Natural killer cell treated with Interleukin-12 subunit alpha and Interleukin-12 subunit beta and Interleukin-15 and Interleukin-18, amount 100 ng/mL, for 72 hours (primary cell): Measurements from ENCODE around the gene PLD6. TPM values are rescaled to one million over a fixed set of nuclear protein-coding genes. Genes with fewer than 3 reads are reported as not detected.

Experiments used
- ATAC-seq, 2 donors: fragments of 150-1000 bp; cut with Tn5 transposase in 1 of 2; sonication (Bioruptor Pico), chemical (Tn5 transposase) in 1 of 2; 2 replicates each; pipeline ENCODE4 v1.10.0; 2021
- DNase-seq: peaks from one replicate; pipeline ENCODE4 v3.0.0; 2022; ENCODE audit warnings: low spot score
- H3K27ac Mint-ChIP-seq, 2 donors: 1 replicate in 1 of 2; 2 replicates in 1 of 2; pipeline ENCODE4 v1.8.0; 2022; ENCODE audit warnings: mixed read lengths in 2 of 2, mild to moderate bottlenecking in 1 of 2, moderate library complexity in 1 of 2
- H3K27me3 Mint-ChIP-seq, 2 donors: 1 replicate in 1 of 2; 2 replicates in 1 of 2; pipeline ENCODE4 v1.8.0; 2022; ENCODE audit warnings: mixed read lengths in 2 of 2
- H3K36me3 Mint-ChIP-seq: one replicate; pipeline ENCODE4 v1.8.0; 2022; ENCODE audit warnings: mixed read lengths
- H3K4me1 Mint-ChIP-seq, 2 donors: 1 replicate in 1 of 2; 2 replicates in 1 of 2; pipeline ENCODE4 v1.8.0; 2022; ENCODE audit warnings: low read depth in 2 of 2, mixed read lengths in 2 of 2, mild to moderate bottlenecking in 1 of 2
- H3K4me3 Mint-ChIP-seq: one replicate; pipeline ENCODE4 v1.8.0; 2022; ENCODE audit warnings: mixed read lengths
- H3K9me3 Mint-ChIP-seq: 2 replicates; pipeline ENCODE4 v1.8.0; 2022; ENCODE audit warnings: mixed read lengths
- total RNA-seq, 2 donors: library from RNA; stranded (reverse); gene quantifications; one replicate each; pipeline ENCODE4 v1.2.3, GENCODE V29; 2022

The PLD6 gene
- total RNA-seq, 2 donors from 2014 or later: 3.4 to 18.2 TPM

DNA sequence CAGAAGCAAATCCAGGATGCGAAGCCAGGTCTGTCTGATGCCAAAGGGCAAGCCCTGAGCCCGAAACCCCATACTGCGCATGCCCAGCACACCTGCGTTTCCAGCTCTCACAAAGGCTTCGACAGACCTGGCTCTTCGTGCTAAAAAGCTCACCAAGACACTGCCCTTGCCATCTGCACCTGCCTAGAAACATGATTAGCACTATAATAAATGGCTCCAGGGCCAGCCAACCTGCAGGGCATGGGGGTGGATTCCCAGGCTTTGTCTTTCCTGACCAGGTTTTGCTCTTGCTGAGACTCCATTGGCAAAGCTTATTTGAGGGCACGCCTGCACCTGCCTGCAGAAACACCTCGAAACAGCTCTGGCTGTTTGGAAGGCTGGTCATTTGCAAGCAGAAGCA lies 14.4 kb upstream of the PLD6 start:
- H3K9me3 Mint-ChIP-seq: no peaks in the 10 kb centered on the region
- DNase-seq (no peak), ATAC-seq (no peak)
- H3K4me3 Mint-ChIP-seq: no peak overlapping the region
- H3K4me1 Mint-ChIP-seq: peaks cover 0 to 3% of the 10 kb centered on the region in 2 donors
- H3K27ac Mint-ChIP-seq: no peak overlapping the region
- H3K27me3 Mint-ChIP-seq: no peaks in the 10 kb centered on the region
- H3K36me3 Mint-ChIP-seq: peaks cover 16% of the 10 kb centered on the region

- Mint-ChIP-seq H3K36me3 (peaks cover 11% of the 10 kb centered on the region), H3K27ac (no peak overlapping the region), H3K4me3 (no peak overlapping the region), H3K4me1 (no peaks in the 10 kb centered on the region), H3K27me3 (no peaks in the 10 kb centered on the region), H3K9me3 (no peaks in the 10 kb centered on the region)
- DNase-seq: no peak
- ATAC-seq: no peak
Measured at GRCh38 chr17:17217995-17218394, 11.9 kb upstream of the PLD6 start.

GRCh38 chr17:17216776-17217175 lies 10.6 kb upstream of the PLD6 start:
- H3K9me3 Mint-ChIP-seq: no peaks in the 10 kb centered on the region
- no peak for DNase-seq
- H3K4me3 Mint-ChIP-seq: no peak overlapping the region
- peak in 1 of 2 donors; percentile 21 for ATAC-seq
- no peaks in the 10 kb centered on the region for H3K4me1 Mint-ChIP-seq
- H3K27me3 Mint-ChIP-seq: no peaks in the 10 kb centered on the region
- no peak overlapping the region for H3K27ac Mint-ChIP-seq
- H3K36me3 Mint-ChIP-seq: peaks cover 11% of the 10 kb centered on the region

DNA sequence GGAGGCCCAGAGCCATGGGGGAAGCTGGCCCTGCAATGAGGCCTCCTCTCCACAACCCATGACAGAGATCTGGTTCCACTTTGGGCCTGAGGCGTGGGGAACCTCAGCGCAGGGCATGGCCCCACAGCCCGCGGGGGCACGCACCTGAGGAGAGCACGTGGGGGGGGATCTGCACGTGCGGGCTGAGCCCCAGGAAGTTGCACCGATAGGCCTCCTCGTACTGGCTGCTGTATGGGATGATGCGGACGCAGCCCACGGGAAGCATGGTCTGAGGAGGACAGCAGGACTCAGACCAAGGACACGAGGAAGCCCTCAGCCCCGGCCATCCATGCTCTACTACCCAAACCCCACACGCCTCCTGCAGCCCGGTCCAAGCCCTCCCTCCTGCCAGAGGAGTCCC lies 10.1 kb upstream of the PLD6 start:
- no peaks in the 10 kb centered on the region for H3K27me3 Mint-ChIP-seq
- no peaks in the 10 kb centered on the region for H3K4me1 Mint-ChIP-seq
- H3K36me3 Mint-ChIP-seq: peaks cover 11% of the 10 kb centered on the region
- DNase-seq: no peak
- H3K4me3 Mint-ChIP-seq: no peak overlapping the region
- peak in 1 of 2 donors; percentile 48 for ATAC-seq
- H3K27ac Mint-ChIP-seq: no peak overlapping the region
- H3K9me3 Mint-ChIP-seq: no peaks in the 10 kb centered on the region

GRCh38 chr17:17215575-17215974 lies 9.4 kb upstream of the PLD6 start:
- Mint-ChIP-seq H3K9me3 (no peaks in the 10 kb centered on the region), H3K27ac (no peak overlapping the region), H3K27me3 (no peaks in the 10 kb centered on the region), H3K36me3 (peaks cover 11% of the 10 kb centered on the region), H3K4me1 (no peaks in the 10 kb centered on the region), H3K4me3 (no peak overlapping the region)
- no peak for DNase-seq
- no peak for ATAC-seq

DNA sequence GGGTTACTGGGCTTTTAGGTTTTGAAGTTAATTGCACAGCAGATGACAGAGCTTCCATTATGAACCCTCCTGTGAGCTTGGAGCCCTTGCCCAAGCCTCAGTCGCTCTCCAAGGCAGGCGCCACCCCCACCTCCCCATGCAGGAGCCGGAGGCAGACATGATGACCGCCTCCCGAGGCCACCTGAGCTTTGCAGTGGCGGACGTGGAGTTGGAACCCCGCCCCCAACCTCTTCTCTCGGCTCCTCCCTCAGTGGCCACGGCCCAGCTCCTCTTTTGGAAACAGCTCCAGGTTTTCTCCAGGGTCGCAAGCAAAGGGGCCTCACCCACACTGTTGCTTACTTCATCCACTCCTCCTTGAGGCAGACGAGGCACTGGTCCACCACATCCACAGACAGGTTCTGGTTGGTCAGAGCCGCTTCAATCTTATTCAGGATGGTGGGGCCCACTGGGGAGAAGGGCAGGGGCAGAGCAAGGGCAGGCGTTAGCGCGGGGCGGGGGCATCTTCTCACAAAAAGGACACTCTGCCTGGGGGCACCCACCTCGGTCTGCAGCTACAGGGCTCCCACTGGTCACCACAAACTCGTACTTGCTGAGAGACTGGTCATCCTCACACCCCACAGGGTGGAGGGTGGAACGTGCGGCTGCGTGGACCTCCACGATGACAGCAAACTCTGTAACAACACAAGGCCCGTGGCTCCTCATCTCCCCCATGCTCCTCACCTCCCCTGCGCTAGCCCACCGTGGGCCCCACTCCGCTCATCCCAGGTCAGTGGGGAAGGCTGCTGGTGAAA lies 8.7 kb upstream of the PLD6 start:
- Mint-ChIP-seq H3K9me3 (no peaks in the 10 kb centered on the region), H3K36me3 (peaks cover 11% of the 10 kb centered on the region), H3K4me3 (no peak overlapping the region), H3K27ac (no peak overlapping the region), H3K4me1 (no peaks in the 10 kb centered on the region), H3K27me3 (no peaks in the 10 kb centered on the region)
- no peak for DNase-seq
- no peak for ATAC-seq

- H3K27me3 Mint-ChIP-seq: no peaks in the 10 kb centered on the region
- no peak for ATAC-seq
- peaks cover 11% of the 10 kb centered on the region for H3K36me3 Mint-ChIP-seq
- no peak for DNase-seq
- H3K9me3 Mint-ChIP-seq: no peaks in the 10 kb centered on the region
- no peak overlapping the region for H3K4me3 Mint-ChIP-seq
- no peak overlapping the region for H3K27ac Mint-ChIP-seq
- H3K4me1 Mint-ChIP-seq: no peaks in the 10 kb centered on the region
Measured at GRCh38 chr17:17213775-17214174, 7.6 kb upstream of the PLD6 start.

DNA sequence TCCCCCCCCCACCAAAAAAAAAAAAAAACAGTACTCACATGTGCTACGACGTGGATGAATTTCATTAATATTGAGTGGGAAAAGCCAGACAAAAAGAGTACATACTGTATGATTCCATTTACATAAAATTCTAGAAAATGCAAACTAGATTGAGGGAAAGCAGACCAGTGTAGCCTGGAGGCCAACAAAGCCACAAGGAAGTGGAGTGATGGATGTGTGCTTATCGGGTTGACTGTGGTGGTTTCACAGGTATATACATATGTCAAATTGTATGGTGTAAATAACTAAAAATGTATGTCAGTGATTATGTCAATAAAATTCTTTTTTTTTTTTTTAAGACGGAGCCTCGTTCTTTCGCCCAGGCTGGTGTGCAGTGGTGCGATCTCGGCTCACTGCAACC lies 1.9 kb upstream of the PLD6 start:
- H3K27ac Mint-ChIP-seq: no peak overlapping the region
- no peak for DNase-seq

DNA sequence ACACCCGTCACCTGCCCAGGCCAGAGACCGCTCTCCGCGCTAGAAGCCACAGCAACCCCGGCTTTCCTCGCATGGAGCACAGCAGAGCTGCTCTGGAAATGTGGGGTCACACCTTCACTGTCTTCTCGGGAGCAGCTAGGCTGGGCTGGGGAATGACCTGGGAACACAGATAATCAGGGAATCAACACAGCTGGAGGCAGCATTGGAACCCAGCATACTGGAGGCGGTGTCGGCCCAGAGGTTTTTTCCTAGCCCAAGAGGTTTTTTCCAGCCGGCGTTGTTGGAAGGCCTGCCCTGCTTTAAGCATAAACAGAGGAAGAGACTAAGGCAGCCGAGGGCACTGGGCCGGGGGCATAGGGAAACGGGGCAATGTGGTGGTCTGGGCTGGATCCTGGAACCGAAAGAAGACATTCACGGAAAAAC lies 791 bp upstream of the PLD6 start:
- Mint-ChIP-seq H3K27ac (no peak overlapping the region), H3K36me3 (no peaks in the 10 kb centered on the region), H3K4me3 (peak overlapping the region; percentile 32), H3K9me3 (no peaks in the 10 kb centered on the region), H3K27me3 (no peaks in the 10 kb centered on the region), H3K4me1 (peaks cover 20 to 29% of the 10 kb centered on the region in 2 donors)
- no peak for DNase-seq
- ATAC-seq: no peak

More for the DNA sequence above, 1.9 kb upstream of the PLD6 start:
- Mint-ChIP-seq H3K4me3 (no peak overlapping the region), H3K4me1 (peaks cover 20 to 26% of the 10 kb centered on the region in 2 donors), H3K36me3 (no peaks in the 10 kb centered on the region), H3K27me3 (no peaks in the 10 kb centered on the region), H3K9me3 (no peaks in the 10 kb centered on the region)
- no peak for ATAC-seq

- Mint-ChIP-seq H3K9me3 (no peaks in the 10 kb centered on the region), H3K27me3 (no peaks in the 10 kb centered on the region), H3K27ac (peak overlapping the region; percentile 68 to 87), H3K4me3 (peak overlapping the region; percentile 83), H3K4me1 (peaks cover 20 to 29% of the 10 kb centered on the region in 2 donors), H3K36me3 (no peaks in the 10 kb centered on the region)
- ATAC-seq: peak; percentile 30 to 62
- no peak for DNase-seq
Measured at GRCh38 chr17:17205368-17206123, 587 bp downstream of the PLD6 start.

- H3K27ac Mint-ChIP-seq: peak overlapping the region; percentile 68 to 87
- peaks cover 20 to 29% of the 10 kb centered on the region in 2 donors for H3K4me1 Mint-ChIP-seq
- H3K4me3 Mint-ChIP-seq: peak overlapping the region; percentile 83
- no peaks in the 10 kb centered on the region for H3K9me3 Mint-ChIP-seq
- no peak for ATAC-seq
- H3K36me3 Mint-ChIP-seq: no peaks in the 10 kb centered on the region
- no peak for DNase-seq
- no peaks in the 10 kb centered on the region for H3K27me3 Mint-ChIP-seq
Measured at GRCh38 chr17:17204635-17205231, 1.4 kb downstream of the PLD6 start.

DNA sequence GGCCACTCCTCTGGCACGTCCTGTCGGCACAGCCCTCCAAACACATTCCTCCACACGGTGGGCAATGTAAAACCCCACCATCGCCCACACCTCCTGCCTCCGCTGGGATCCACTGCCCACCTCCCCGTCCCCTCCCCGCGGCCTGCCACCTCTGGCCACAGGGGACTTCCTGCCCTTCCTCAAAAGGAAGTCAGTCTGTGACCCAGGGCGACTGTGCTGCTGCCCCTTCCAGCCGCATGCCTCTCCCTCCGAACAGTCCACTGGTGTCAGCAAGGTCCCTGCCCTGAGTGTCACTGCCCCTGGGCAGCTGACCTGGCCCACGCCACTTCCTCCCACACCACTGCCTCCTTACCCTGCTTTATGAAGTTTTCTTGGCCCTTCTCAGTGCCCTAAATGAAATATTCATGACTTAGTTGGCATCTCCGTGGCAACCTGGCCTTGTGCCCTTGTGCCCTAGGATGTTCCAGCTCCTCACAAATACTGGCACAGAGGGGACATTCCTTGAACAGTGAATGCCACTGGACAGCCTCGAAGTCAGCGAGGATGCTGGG lies 2.0 kb downstream of the PLD6 start:
- no peaks in the 10 kb centered on the region for H3K9me3 Mint-ChIP-seq
- peaks cover 20 to 29% of the 10 kb centered on the region in 2 donors for H3K4me1 Mint-ChIP-seq
- ATAC-seq (peak; percentile 37 to 62), DNase-seq (peak; percentile 73)
- H3K36me3 Mint-ChIP-seq: no peaks in the 10 kb centered on the region
- peak overlapping the region; percentile 68 to 87 for H3K27ac Mint-ChIP-seq
- peak overlapping the region; percentile 83 for H3K4me3 Mint-ChIP-seq
- H3K27me3 Mint-ChIP-seq: no peaks in the 10 kb centered on the region

GRCh38 chr17:17203173-17203730 lies 2.9 kb downstream of the PLD6 start:
- DNase-seq (no peak), ATAC-seq (no peak)
- H3K4me1 Mint-ChIP-seq: peaks cover 20 to 29% of the 10 kb centered on the region in 2 donors
- H3K27me3 Mint-ChIP-seq: no peaks in the 10 kb centered on the region
- H3K27ac Mint-ChIP-seq: peak overlapping the region; percentile 68 to 87
- H3K36me3 Mint-ChIP-seq: no peaks in the 10 kb centered on the region
- H3K4me3 Mint-ChIP-seq: peak overlapping the region; percentile 83
- no peaks in the 10 kb centered on the region for H3K9me3 Mint-ChIP-seq
